GM19193 (cell line): ENCODE measurements around the gene SIRT4.

Experiments
- POLR2A ChIP-seq: IDR thresholded peaks from 4 replicates; pipeline ENCODE4 v1.6.1; 2011; ENCODE audit not compliant: insufficient read depth, insufficient read length; ENCODE audit errors: extremely low read depth

SIRT4 gene

DNA sequence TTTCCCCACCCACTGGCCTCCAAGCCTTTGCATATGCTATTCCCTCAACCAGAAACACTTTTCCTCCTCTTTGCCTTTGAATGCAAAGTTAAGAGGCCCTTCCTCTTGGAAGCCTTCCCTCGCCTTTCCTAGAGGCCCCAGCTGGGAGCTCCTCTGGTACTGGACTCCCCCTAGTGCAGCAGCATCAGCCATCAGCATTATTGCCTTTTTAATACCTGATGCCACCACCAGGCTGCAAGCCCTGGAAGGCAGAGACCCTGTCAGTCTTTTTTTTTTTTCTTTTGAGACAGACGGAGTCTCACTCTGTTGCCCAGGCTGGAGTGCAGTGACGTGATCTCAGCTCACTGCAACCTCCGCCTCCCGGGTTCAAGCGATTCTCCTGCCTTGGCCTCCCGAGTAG is 44.6 kb downstream of the SIRT4 start:
- no peak for TF ChIP-seq POLR2A

DNA sequence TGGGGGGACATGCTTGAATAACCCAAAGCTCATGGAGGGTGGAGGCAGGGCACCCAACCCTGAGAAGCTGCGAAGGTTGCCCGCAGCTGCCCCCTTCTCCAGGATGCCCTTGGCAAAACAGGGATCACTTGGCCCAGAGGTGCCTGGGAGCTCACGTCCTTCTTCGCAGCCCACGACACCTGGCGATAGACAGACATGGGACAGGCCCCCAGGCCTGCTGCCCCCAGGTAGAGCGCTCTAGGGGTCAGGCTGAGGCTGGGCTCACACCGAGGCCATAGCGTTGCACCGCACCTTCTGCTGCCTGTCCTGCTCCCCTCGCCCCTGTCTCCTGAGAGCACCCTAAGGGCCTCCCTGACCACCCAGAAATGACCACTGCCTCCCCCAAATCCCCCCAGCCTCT is 45.6 kb downstream of the SIRT4 start:
- no peak for TF ChIP-seq POLR2A

- TF ChIP-seq POLR2A, result no peak
Observed at GRCh38 chr12:120350576-120351350, 48.6 kb downstream of the SIRT4 start.

- TF ChIP-seq POLR2A, result no peak
Observed at GRCh38 chr12:120352117-120352516, 50.0 kb downstream of the SIRT4 start.

GRCh38 chr12:120353136-120353535 is 51.0 kb downstream of the SIRT4 start:
- TF ChIP-seq POLR2A, result no peak

GRCh38 chr12:120353556-120354317 is 51.6 kb downstream of the SIRT4 start:
- TF ChIP-seq POLR2A, result no peak

GRCh38 chr12:120356567-120357030 is 54.5 kb downstream of the SIRT4 start:
- no peak for TF ChIP-seq POLR2A

DNA sequence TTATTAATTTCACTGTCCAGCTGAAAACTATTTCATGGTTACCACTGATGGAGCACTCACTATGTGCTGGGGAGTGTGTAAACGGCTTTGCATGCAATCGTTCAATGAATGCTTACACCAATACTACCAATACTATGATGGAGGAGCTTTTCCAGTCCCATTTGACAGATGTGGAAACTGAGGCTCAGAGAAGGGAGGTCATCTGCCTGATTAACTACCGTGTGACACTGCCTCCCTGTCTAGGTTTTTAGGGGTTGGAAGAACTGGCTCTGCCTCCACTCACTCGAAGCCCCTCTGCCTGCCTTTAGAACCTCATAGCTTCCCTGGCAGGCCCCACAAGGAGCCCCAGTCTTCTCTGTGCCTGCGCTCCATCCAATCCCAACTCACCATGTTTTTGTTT is 55.0 kb downstream of the SIRT4 start:
- no peak for TF ChIP-seq POLR2A

DNA sequence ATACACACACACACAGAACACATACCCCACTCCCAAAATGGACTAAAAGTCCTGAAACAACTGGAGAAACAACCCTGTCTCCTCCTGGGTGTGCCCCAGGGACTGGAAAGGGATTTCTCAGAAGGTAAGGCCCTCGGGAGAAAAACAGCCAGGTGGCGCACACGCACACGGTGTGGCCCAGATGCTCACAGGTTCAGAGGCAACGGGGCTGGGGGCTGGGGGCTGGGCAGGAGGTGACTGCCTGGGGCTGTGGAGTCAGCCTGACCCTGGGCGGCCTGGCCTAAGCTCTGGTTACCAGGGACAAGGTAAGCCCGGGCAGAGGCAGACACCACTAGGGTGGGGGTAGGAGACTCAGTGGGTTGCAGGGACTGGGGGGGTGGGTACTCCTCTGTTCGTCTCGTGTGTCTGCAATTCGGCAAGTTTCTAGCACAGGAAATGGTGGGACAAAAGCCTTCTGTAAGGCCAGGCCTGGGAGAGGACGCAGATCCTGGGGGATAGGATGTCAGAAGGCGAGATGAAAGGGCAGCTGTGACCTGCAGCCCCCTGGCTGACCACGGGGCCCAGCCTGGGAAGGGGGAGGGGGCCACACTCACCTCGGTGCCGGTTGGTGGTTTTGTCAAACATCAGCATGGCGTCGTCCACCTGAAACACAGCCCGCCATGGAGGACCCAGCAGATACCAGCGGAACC is 56.4 kb downstream of the SIRT4 start:
- no peak for TF ChIP-seq POLR2A

- no peak for TF ChIP-seq POLR2A
Observed at GRCh38 chr12:120359128-120359527, 57.0 kb downstream of the SIRT4 start.

GRCh38 chr12:120361506-120362208 is 59.5 kb downstream of the SIRT4 start:
- no peak for TF ChIP-seq POLR2A
